ENCODE results near the gene BTNL9.

DNA sequence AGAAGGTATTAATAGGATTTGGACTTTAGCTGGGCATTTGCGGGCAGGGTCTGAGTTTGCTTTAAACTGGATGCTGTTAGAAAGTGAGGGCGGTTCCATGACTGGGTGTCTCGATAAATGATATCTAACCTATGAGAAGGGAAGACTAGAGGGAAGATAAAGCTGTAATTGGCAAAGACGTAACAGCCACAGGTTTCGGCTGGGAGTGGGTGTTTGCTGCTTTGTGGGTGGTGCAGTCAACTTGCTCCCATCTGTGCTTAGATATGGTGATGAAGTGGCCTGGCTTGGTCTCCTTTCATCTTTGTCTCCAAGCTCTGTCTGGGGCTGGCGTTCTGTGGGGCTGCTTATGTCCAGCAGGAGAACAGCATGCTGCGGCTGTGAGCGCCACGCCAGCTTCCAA lies 67.6 kb downstream of the BTNL9 start:
- TF ChIP-seq, protein P1, sequence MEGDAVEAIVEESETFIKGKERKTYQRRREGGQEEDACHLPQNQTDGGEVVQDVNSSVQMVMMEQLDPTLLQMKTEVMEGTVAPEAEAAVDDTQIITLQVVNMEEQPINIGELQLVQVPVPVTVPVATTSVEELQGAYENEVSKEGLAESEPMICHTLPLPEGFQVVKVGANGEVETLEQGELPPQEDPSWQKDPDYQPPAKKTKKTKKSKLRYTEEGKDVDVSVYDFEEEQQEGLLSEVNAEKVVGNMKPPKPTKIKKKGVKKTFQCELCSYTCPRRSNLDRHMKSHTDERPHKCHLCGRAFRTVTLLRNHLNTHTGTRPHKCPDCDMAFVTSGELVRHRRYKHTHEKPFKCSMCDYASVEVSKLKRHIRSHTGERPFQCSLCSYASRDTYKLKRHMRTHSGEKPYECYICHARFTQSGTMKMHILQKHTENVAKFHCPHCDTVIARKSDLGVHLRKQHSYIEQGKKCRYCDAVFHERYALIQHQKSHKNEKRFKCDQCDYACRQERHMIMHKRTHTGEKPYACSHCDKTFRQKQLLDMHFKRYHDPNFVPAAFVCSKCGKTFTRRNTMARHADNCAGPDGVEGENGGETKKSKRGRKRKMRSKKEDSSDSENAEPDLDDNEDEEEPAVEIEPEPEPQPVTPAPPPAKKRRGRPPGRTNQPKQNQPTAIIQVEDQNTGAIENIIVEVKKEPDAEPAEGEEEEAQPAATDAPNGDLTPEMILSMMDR (IDR thresholded peaks at IDR 0.05 in 4 of 5, conservative IDR thresholded peaks at IDR 0.05 in 1 of 5): no peak
- TF ChIP-seq POLR2A (IDR thresholded peaks at IDR 0.05): no peak
